ENCODE measurements around the gene MOSPD2. TPM values are rescaled to one million over a fixed set of nuclear protein-coding genes. Genes with fewer than 3 reads are reported as not detected.

Gene MOSPD2
- total and polyA plus RNA-seq, 2 of the 8 experiments (the other 6 are each of a cell fraction or from before 2014, with no cell fraction given), result 4.5 to 12.1 TPM

- Histone ChIP-seq H3K23me2 (ENCODE audit: low read depth, low read length) (no peaks in the 10 kb centered on the region), H3K9ac (replicated peaks in 1 of 4; ENCODE audit: extremely low read depth in 1 of 4, low read depth in 3 of 4, low read length in 3 of 4) (no peak overlapping the region), H3K79me2 (ENCODE audit: control insufficient read depth in 1 of 2, insufficient read depth in 2 of 2, low read length in 2 of 2) (no peaks in the 10 kb centered on the region), H2BK12ac (ENCODE audit: low read depth, low read length) (no peak overlapping the region), H3K27ac (ENCODE audit: low read depth, low read length) (no peak overlapping the region), H2BK20ac (ENCODE audit: low read length) (no peak overlapping the region), H3K14ac (ENCODE audit: insufficient read length) (no peak overlapping the region), H4K8ac (ENCODE audit: extremely low read depth, insufficient read depth, low read length) (no peak overlapping the region), H3K18ac (ENCODE audit: extremely low read depth, low read length) (no peak overlapping the region), H2AFZ (ENCODE audit: low read length) (no peak overlapping the region), H2BK5ac (ENCODE audit: low read depth, low read length) (no peak overlapping the region), H4K5ac (ENCODE audit: insufficient read length, low read depth, low read length) (no peak overlapping the region), H3K27me3 (replicated peaks in 1 of 4; ENCODE audit: control insufficient read depth in 3 of 4, extremely low read depth in 1 of 4, insufficient read depth in 3 of 4, low read length in 3 of 4) (no peaks in the 10 kb centered on the region), H3K4me2 (ENCODE audit: insufficient read depth in 1 of 2, low read depth in 2 of 2, low read length in 2 of 2) (no peak overlapping the region), H4K91ac (replicated peaks; ENCODE audit: insufficient read length, low read length) (no peak overlapping the region), H3K36me3 (ENCODE audit: control insufficient read depth in 2 of 4, insufficient read depth in 4 of 4, low read length in 3 of 4) (no peaks in the 10 kb centered on the region; a peak in 1 of 8 replicates), H4K20me1 (replicated peaks in 1 of 2; ENCODE audit: control insufficient read depth in 1 of 2, insufficient read depth in 2 of 2, low read length in 2 of 2) (no peaks in the 10 kb centered on the region), H2BK120ac (replicated peaks; ENCODE audit: low read depth, low read length) (no peak overlapping the region), H2BK15ac (ENCODE audit: low read length) (no peak overlapping the region), H3K4me3 (ENCODE audit: extremely low read depth in 1 of 4, insufficient read depth in 2 of 4, low read depth in 3 of 4, low read length in 4 of 4) (no peak overlapping the region), H3K23ac (ENCODE audit: insufficient read length) (no peak overlapping the region), H3K9me3 (ENCODE audit: insufficient read depth in 2 of 2, low read depth in 1 of 2, low read length in 1 of 2) (no peaks in the 10 kb centered on the region), H3K56ac (replicated peaks; ENCODE audit: insufficient read length, low read depth, low read length) (no peak overlapping the region), H3K4me1 (replicated peaks in 1 of 4; ENCODE audit: control insufficient read depth in 3 of 4, insufficient read depth in 4 of 4, low read length in 3 of 4) (no peaks in the 10 kb centered on the region), H3K79me1 (ENCODE audit: low read depth, low read length) (no peaks in the 10 kb centered on the region), H3K4ac (replicated peaks; ENCODE audit: insufficient read length, low read depth, low read length) (no peak overlapping the region), H2AK5ac (ENCODE audit: low read depth, low read length) (no peak overlapping the region)
- ChIA-PET CTCF (ENCODE audit: partially characterized antibody) (no interaction called here), POLR2A (ENCODE audit: partially characterized antibody) (no interaction called here)
- TF ChIP-seq EP300 (IDR thresholded peaks at IDR 0.05; ENCODE audit: borderline replicate concordance in 1 of 2, low read depth in 2 of 2, low read length in 2 of 2) (no peak), JUND (IDR thresholded peaks at IDR 0.05; ENCODE audit: low read length) (no peak), TAF1 (IDR thresholded peaks at IDR 0.05; ENCODE audit: low read depth, low read length) (no peak), ATF3 (IDR thresholded peaks at IDR 0.05; ENCODE audit: insufficient read depth, low read depth, low read length) (no peak)
- 71% methylated on average over 1 of the region's 2 CpGs; no CpG with 5 or more reads in 1 of the 2 experiments for WGBS, 2 experiments (ENCODE audit: extremely low coverage in 1 of 2, insufficient coverage in 1 of 2, insufficient read length in 1 of 2, insufficient replicate concordance in 2 of 2, low coverage in 1 of 2, low lambda C conversion rate in 2 of 2, missing lambda C conversion rate in 1 of 2)
- FAIRE-seq (no peak), DNase-seq (ENCODE audit: low read depth in 1 of 2, low spot score in 2 of 2) (no peak)
These were observed 23.1 kb downstream of the MOSPD2 start for GRCh38 chrX:14896273-14896672.

Measured in H1 (cell line).